IPS DF 4.7 (cell line): Measurements from ENCODE around the gene EXOSC10.
"Not testable (repeated sequence)": the region's sequence is repeated elsewhere in the genome, so short reads cannot be mapped to it uniquely, and the experiment has no call there.

Experiments
- DNase-seq: peaks from one replicate; pipeline ENCODE4 v3.0.0-alpha.2; 2013; ENCODE audit warnings: low spot score; ENCODE audit errors: extremely low read depth

The EXOSC10 gene

DNA sequence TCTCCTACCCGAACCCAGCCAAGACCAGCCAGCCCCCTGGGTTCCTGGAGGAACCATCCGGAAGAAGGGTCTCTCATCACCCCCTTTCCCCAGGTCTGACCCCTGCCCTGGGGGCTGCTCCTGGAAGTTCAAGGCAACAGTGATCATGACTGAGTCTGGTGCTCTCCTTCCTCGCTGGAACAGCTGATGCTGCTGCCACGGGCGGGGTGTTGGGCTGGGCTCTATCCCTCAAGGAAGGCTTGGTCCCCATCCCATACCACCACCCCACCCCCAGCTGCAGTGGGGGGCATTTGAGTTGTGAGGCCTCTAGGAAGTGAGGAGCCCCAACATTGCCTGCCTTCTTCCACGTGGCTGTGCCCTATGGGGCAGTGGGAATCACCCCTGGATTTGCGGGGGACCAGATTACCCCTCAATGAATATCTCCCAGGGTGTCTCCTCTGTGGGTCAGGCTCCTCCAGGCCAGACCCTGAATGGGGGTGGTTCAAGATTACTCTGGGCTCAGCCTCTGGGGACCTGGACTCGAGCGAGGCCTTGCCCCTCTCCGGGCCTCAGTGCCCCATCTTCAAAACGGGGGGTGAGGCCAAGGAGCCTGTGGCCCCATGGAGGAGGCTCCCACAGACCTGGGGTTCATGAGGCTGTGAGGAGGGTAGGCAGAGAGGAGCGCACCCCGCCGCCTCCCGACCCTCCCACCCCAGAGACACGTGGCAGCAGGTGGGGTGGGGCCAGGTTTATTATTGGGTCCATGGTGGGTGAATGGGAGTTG lies 55.4 kb downstream of the EXOSC10 start:
- no peak for DNase-seq

DNA sequence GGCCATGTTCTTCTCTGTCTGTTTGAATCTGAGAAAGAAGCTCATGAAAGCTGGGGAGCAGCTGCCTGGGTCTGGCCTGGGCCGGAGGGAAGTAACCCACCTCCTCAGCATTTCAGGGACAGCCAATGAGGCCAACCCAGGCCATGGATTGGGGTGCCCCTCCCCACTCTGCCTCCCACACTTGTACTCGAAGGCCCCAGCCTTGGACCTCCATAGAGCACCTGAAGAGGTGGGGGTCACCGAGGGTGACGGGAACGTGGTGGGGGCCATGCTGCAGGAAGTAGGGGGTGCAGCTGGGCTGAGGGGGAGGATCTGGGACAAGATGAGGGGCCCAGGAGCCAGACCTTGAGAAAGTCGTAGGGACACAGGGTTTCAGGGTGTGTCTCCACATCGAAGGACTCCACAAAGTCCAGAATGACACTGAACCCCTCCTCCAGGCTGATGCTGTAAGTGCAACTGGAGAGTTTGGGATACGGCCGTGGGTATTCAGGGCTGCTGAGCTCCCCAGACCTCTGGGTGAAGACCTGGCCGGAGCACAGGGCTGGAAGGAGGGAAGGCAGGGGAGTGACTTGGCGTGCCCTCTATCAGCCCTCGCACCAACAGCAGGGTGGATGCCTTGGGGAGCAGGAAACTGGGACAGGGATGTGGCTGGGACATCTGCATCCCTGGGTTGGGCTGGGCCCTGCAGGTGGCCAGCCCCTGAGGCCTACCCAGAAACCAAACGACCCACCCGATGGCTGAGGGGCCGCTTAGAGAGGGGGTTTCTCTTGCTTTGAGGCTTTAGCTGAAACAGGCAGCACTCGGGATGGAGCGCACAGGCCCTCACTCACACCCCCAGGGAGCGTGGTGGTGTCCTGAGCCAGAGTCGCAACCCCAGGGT lies 56.4 kb downstream of the EXOSC10 start:
- no peak for DNase-seq

DNA sequence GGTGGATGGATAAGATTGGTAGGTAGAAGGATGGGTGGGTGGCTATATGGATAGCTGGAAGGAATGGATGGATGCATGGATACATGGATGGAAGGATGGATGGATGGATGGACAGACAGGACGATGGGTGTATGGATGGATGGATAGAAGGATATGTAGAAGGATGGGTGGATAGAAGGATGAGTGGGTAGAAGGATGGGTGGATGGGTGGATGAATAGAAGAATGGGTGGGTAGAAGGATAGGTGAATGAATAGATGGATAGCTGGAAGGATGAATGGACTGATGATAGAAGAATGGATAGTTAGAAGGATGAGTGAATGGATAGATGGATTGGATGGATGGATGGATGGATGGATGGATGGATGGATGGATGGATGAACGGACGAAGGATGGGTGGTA lies 57.6 kb downstream of the EXOSC10 start:
- DNase-seq = no peak

DNA sequence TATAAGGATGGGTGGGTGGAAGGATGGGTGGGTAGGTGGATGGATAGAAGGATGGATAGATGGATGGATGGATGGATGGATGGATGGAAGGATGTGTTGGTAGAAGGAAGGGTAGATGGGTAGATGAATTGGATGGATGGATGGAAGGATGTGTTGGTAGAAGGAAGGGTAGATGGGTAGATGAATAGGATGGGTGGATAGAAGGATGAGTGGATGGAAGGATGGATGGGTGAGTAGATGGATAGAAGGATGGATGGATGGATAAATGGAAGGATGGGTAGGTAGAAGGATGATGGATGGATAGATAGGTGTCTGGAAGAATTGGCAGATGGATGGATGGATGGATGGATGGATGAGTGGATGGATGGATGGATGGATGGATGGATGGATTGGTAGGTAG lies 58.6 kb downstream of the EXOSC10 start:
- DNase-seq = no peak

DNA sequence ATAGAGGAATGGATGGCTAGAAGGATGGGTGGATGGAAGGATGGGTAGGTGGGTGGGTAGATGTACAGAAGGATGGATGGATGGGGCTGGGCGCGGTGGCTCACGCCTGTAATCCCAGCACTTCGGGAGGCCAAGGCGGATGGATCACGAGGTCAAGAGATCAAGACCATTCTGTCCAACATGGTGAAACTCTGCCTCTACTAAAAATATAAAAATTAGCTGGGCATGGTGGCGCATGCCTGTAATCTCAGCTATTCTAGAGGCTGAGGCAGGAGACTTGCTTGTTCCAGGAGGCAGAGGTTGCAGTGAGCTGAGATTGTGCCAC lies 59.6 kb downstream of the EXOSC10 start:
- DNase-seq = not testable (repeated sequence)

DNA sequence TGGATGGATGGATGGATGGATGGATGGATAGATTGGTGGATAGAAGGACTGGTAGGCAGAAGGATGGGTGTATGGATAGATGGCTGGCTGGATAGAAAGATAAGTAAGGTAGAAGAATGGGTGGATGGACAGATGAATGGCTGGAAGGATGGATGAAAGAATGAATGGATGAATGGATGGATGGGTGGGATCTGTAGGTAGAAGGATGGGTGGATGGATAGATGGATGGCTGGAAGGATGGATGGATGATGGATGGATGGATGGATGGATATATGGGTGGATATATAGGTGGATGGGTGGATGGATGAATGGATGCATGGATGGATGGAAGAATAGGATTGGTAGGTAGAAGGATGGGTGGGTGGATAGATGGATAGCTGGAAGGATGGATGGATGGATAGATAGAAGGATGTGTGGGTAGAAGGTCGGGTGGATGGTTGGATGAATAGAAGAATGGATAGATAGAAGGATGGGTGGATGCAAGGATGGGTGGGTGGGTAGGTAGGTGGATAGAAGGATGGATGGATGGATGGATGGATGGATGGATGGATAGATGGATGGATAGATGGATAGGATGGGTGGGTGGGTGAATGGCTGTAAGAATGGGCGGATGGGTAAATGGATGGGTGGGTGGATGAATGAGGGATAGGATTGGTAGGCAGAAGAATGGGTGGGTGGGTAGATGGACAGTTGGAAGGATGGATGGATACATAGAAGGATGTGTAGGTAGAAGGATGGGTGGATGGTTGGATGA lies 60.1 kb downstream of the EXOSC10 start:
- no peak for DNase-seq

DNA sequence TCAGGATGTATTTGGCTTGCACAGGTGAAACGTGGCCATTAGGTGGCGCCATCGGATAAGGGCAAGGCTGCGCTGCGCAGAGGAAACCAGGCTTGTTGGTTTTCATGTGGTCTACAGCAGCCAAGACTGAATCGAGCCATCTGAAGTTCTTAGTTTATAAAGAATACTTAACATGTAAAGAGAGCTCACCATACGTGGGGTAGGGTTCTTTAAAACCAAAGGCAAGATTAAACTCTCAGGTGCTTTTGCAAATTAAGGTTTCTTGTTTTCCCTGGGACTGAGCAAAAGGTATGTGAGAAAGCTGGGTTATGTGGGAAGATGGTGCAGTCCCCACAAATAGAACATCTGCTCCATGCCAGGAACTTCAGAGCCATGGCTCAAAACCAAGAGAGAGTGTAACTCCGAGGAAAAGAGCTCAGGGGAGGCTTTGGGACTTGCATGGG lies 61.9 kb downstream of the EXOSC10 start:
- no peak for DNase-seq

DNA sequence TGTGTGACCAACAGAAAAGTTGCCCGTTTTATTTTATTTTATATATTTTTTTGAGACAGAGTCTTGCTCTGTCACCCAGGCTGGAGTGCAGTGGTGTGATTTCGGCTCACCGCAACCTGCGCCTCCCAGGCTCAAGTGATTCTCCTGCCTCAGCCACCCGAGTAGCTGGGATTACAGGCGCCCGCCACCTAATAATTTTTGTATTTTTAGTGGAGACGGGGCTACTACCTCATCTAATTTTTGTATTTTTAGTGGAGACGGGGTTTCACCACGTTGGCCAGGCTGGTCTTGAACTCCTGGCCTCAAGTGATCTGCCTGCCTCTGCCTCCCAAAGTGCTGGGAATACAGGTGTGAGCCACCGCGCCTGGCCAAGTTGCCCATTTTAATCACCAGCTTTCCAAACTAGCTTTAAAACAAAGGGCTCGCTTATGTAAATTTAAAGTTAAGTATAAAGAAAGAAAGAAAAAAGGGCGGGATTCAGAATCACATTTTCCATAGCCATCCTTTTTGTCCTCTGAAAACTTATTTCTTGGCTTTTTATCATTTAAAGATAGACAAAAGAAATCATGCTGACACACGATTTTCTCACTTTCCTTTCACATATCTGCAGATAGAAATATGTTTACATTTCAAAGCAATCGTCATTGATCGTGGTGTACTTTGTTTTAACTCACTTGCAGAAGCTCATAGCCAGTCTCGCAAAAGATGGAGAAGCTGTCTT lies 62.5 kb downstream of the EXOSC10 start:
- not testable (repeated sequence) for DNase-seq

DNA sequence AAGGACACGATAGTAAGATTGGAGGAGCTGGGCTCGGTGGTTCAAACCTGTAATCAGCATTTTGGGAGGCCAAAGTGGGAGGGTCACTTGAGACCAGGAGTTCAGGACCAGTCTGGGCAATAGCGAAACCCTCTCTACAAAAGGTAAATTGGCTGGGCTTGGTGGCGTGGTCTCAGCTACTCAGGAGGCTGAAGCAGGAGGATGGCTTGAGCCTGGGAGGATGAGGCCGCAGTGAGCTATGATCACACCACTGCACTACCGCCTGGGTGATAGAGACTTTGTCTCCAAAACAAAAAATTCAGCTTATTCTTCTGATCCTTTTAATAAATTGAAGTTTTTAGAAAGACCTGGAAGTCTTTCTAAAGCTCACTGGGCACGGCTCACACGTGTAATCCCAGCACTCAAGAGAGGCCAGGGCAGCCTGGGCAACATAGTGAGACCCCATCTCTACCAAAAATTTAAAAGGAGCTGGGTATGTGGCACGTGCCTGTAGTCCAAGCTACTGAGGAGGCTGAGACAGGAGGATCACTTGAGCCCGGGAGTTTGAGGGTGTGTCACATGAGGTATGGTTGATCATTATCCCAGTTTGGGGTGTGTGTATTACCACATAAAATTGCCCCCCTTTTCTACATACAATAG lies 67.9 kb downstream of the EXOSC10 start:
- no peak for DNase-seq

DNA sequence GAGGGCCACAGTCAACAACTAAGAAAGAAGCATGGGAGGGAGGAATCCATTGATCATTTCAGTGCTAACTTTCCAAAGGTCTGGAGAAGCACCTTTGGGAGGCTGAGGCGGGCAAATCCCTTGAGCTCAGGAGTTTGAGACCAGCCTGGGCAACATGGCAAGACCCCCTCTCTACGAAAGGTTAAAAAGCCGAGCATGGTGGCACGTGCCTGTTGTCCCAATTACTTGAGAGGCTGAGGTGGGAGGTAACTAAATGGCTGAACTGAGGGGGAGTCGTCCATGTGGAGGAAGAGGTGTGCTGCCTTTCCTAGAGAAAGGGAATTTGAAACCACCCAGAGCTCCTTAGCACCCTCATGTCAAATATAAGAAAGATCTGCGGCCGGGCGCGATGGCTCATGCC lies 68.8 kb downstream of the EXOSC10 start:
- DNase-seq = no peak

DNA sequence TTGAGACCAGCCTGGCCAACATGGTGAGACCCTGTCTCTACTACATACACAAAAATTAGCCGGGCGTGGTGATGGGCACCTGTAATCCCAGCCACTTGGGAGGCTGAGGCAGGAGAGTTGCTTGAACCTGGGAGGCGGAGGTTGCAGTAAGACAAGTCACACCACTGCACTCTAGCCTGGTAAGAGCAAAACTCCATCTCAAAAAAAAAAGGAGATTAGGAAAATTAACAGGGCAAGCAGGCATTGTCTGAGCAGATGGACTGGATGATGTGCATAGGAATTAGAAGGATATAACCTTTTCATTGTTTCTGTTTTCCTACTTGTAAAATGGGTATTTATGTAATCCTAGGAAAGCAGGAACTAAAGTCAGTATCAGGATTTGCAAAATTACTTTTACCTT lies 71.7 kb downstream of the EXOSC10 start:
- no peak for DNase-seq

DNA sequence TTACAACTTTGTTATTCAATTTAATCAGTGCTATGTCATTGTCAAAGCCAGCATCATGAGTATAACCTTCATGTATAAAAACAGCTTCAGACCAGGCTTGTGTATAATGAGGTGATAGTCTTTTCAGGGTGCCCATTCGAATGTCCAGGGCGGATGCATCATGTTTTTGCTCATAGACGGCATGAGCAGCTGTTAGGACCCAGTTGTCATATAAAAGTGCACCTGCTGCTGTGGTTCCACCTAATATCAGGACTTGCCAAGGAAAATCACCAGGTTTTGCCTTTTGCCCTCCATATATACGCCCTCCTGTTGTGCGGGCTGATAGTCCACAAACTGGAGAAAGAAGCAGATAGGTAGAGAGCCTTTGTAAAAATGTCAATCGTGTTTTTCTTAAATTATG lies 72.4 kb downstream of the EXOSC10 start:
- no peak for DNase-seq

DNA sequence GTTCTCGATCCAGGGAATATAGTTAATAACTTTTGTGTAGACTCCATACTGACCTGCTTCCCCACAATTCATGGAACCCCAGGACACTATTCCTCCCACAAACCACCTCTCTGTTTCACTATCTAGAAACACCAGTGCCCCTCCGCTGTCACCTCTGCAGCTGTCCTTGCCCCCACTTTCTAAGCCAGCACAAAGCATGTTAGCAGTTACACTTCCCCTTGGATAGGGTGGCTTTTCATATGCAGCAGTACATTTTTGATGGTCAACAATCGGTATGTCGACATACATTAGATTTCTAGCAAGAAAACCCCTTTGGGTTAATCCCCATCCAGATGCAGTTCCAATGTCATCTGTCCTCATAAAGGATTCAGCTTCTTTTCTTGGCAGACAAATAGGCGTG lies 72.8 kb downstream of the EXOSC10 start:
- no peak for DNase-seq

DNA sequence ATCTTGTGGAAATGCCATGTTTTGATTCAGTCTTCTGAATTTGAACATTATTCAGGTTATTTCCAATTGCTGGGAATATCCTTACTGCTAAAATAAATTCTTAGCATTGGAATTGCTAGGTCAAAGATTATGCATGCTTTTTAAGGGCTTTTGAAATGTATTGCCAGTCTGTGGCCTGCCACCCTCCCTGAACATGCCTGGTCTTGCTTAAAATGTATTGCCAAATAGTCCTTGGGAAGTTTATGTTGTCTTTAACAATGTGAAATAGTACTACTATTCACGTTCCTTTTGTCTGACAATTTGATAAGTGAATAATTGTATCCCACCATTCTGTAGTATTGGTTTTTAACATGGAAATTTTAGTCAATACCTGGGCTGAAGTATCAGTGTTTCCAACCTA lies 73.6 kb downstream of the EXOSC10 start:
- no peak for DNase-seq

DNA sequence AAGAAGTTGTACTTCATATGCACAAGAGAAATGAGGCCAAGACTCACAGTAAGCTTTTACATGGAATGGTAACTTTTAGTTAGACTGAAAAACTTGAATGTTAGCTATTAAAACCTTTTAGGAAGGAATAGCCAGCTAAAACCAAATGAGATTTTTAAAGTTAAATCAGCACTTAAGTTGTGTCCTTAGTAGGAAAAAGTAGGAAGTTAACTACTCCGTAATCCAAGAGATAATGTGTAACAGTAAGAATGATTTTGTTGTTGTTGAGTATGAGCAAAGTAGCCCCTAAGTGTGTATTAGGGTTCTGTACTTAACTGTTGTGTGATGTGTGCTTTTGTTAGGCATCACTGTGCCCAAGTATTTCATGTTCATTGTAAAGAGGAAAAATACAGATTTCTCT lies 74.1 kb downstream of the EXOSC10 start:
- no peak for DNase-seq

DNA sequence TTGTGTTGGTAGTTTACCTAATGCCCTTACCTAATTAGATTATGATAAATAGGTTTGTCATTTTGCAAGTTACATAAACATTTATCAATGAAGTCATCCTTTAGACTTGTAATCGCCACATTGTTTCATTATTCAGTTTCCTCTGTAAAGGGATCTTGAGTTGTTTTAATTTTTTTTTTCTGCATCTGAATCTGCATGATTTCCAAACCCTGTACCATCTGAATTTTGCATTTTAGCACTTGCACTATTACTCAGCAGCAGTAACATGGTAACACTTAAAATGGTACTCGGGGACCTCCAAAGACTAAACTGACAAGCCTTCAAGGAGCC lies 74.8 kb downstream of the EXOSC10 start:
- no peak for DNase-seq

DNA sequence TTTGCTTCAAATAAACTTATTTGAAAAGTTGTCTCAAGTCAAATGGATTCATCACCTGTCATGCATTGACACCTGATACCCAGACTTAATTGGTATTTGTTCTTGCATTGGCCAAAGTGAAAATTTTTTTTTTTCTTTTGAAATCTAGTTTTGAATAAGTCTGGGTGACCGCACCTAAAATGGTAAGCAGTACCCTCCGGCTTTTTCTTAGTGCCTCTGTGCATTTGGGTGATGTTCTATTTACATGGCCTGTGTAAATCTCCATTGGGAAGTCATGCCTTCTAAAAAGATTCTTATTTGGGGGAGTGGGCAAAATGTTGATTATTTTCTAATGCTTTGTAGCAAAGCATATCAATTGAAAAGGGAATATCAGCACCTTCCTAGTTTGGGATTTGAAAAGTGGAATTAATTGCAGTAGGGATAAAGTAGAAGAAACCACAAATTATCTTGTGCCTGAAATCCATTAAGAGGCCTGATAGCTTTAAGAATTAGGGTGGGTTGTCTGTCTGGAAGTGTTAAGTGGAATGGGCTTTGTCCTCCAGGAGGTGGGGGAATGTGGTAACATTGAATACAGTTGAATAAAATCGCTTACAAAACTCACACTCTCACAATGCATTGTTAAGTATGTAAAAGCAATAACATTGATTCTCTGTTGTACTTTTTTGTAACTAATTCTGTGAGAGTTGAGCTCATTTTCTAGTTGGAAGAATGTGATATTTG lies 75.4 kb downstream of the EXOSC10 start:
- no peak for DNase-seq

DNA sequence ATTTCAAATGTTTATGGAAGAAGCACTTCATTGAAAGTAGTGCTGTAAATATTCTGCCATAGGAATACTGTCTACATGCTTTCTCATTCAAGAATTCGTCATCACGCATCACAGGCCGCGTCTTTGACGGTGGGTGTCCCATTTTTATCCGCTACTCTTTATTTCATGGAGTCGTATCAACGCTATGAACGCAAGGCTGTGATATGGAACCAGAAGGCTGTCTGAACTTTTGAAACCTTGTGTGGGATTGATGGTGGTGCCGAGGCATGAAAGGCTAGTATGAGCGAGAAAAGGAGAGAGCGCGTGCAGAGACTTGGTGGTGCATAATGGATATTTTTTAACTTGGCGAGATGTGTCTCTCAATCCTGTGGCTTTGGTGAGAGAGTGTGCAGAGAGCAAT lies 76.5 kb downstream of the EXOSC10 start:
- no peak for DNase-seq

DNA sequence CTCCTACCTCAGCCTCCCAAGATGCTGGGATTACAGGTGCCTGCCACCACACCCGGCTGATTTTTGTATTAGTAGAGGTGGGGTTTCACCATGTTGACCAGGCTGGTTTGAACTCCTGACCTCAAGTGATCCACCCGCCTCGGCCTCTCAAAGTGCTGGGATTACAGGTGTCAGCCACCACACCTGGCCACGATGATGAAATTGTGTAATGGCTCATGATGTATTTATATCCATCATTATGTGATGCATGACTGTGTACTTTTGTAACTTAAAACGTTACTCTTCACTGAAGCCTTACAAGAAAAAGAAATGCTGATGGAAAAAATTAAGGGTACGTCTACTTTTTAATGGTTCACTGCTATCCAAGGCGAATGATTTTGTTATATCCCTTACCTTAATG lies 79.7 kb downstream of the EXOSC10 start:
- DNase-seq = no peak

DNA sequence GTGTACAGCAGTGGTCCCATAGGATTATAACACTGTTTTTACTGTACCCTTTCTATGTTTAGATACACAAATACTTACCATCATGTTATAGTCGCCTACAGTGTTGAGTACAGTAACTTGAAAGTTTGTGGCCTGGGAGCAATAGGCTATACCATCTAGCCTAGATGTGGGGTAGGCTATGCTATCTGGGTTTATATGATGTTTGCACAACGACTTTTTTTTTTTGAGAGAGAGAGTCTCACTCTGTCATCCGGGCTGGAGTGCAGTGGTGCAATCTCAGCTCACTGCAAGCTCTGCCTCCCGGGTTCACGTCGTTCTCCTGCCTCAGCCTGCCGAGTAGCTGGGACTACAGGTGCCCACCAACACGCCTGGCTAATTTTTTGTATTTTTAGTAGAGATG lies 80.3 kb downstream of the EXOSC10 start:
- not testable (repeated sequence) for DNase-seq
